ENCODE data around the gene DQX1. TPM values are rescaled to one million over a fixed set of nuclear protein-coding genes. Genes with fewer than 3 reads are reported as not detected.
A peak's percentile ranks its signal among the peaks of the same experiment; 100 is the strongest.

Gene DQX1
- total RNA-seq, 6 experiments from 2014 or later = 0.14 to 0.40 TPM; not detected in 4

GRCh38 chr2:74529357-74530238 is 3.6 kb upstream of the DQX1 start, which contains the start of the genes AUP1 and HTRA2:
AUP1 (minus strand) TSS chr2:74529706; CDS start chr2:74529629, 77 bp downstream.
HTRA2 (plus strand) TSS chr2:74529933; CDS start chr2:74530007, 74 bp downstream.
- peak; percentile 99 for DNase-seq
- no peak for TF ChIP-seq CTCF (IDR thresholded peaks at IDR 0.05)
- peaks cover 37% of the 10 kb centered on the region for H3K4me1 Mint-ChIP-seq (ENCODE audit: low read depth)
- peaks cover 4% of the 10 kb centered on the region for H3K27me3 Mint-ChIP-seq (ENCODE audit: insufficient read depth)
- H3K9me3 Mint-ChIP-seq = no peaks in the 10 kb centered on the region
- peak within 1 kb of the TSS; percentile 100 for H3K4me3 Mint-ChIP-seq
- H3K27ac Mint-ChIP-seq = peak within 1 kb of the TSS; percentile 99
- H3K36me3 Mint-ChIP-seq (ENCODE audit: low read depth) = peaks cover 39% of the 10 kb centered on the region

- H3K27me3 Mint-ChIP-seq (ENCODE audit: insufficient read depth) = peaks cover 4% of the 10 kb centered on the region
- H3K27ac Mint-ChIP-seq = peak overlapping the region; percentile 99
- H3K4me3 Mint-ChIP-seq = peak overlapping the region; percentile 100
- H3K4me1 Mint-ChIP-seq (ENCODE audit: low read depth) = peaks cover 37% of the 10 kb centered on the region
- no peak for DNase-seq
- no peak; the same call in 1 of the 2 replicates for TF ChIP-seq CTCF (IDR thresholded peaks at IDR 0.05)
- peaks cover 39% of the 10 kb centered on the region for H3K36me3 Mint-ChIP-seq (ENCODE audit: low read depth)
- no peaks in the 10 kb centered on the region for H3K9me3 Mint-ChIP-seq
These were observed 2.7 kb upstream of the DQX1 start for GRCh38 chr2:74528600-74529356.

GRCh38 chr2:74527741-74528140 is 1.7 kb upstream of the DQX1 start:
- Mint-ChIP-seq H3K27ac (no peak overlapping the region), H3K9me3 (no peaks in the 10 kb centered on the region), H3K36me3 (ENCODE audit: low read depth) (peaks cover 39% of the 10 kb centered on the region), H3K4me1 (ENCODE audit: low read depth) (peaks cover 37% of the 10 kb centered on the region), H3K4me3 (peak overlapping the region; percentile 100), H3K27me3 (ENCODE audit: insufficient read depth) (peaks cover 6% of the 10 kb centered on the region)
- no peak for DNase-seq
- TF ChIP-seq CTCF (IDR thresholded peaks at IDR 0.05) = no peak

- no peak overlapping the region for H3K27ac Mint-ChIP-seq
- no peaks in the 10 kb centered on the region for H3K9me3 Mint-ChIP-seq
- DNase-seq = no peak
- TF ChIP-seq CTCF (IDR thresholded peaks at IDR 0.05) = no peak
- H3K27me3 Mint-ChIP-seq (ENCODE audit: insufficient read depth) = peaks cover 6% of the 10 kb centered on the region
- H3K4me3 Mint-ChIP-seq = no peak overlapping the region
- peaks cover 30% of the 10 kb centered on the region for H3K36me3 Mint-ChIP-seq (ENCODE audit: low read depth)
- H3K4me1 Mint-ChIP-seq (ENCODE audit: low read depth) = peaks cover 27% of the 10 kb centered on the region
These were observed 709 bp upstream of the DQX1 start for GRCh38 chr2:74526649-74527230.

GRCh38 chr2:74524955-74525716 is 895 bp downstream of the DQX1 start:
- H3K27me3 Mint-ChIP-seq (ENCODE audit: insufficient read depth) = peaks cover 11% of the 10 kb centered on the region
- no peaks in the 10 kb centered on the region for H3K9me3 Mint-ChIP-seq
- no peak for TF ChIP-seq CTCF (IDR thresholded peaks at IDR 0.05)
- no peak overlapping the region for H3K27ac Mint-ChIP-seq
- peaks cover 30% of the 10 kb centered on the region for H3K36me3 Mint-ChIP-seq (ENCODE audit: low read depth)
- H3K4me1 Mint-ChIP-seq (ENCODE audit: low read depth) = peaks cover 15% of the 10 kb centered on the region
- no peak overlapping the region for H3K4me3 Mint-ChIP-seq
- no peak for DNase-seq
